IMR-90 (cell line): ENCODE results near the gene MYORG. TPM values are rescaled to one million over a fixed set of nuclear protein-coding genes. Genes with fewer than 3 reads are reported as not detected.

Experiments used
- ATAC-seq: fragments of 200-7000 bp; cut with Tn5 transposase; 2 replicates; pipeline ENCODE4 v1.9.1; 2020; ENCODE audit warnings: low read depth, mild to moderate bottlenecking, moderate library complexity
- BruUV-seq: library from RNA; stranded (reverse); fragments of 400-500 nt; replicated peaks from 2 replicates; lab custom pipeline; 2021; lab: Mats Ljungman, UMichigan
- CTCF ChIA-PET: fragments of 300-600 bp; formaldehyde crosslinking; extraction: SDS; loops from one replicate; lab custom pipeline; 2021; ENCODE audit warnings: antibody characterized with exemption; lab: Yijun Ruan, JAX
- POLR2A ChIA-PET: fragments of 300-600 bp; sonication (Branson Sonifier 250); formaldehyde crosslinking; loops from one replicate; lab custom pipeline; 2022; ENCODE audit warnings: antibody characterized with exemption; ENCODE audit not compliant: unreplicated experiment; lab: Charles Lee
- DNase-seq: peaks from one replicate; pipeline ENCODE4 v3.0.0; 2013
- H2AFZ ChIP-seq: replicated peaks from 2 replicates; pipeline ENCODE3; 2013; ENCODE audit warnings: low read length, mild to moderate bottlenecking; ENCODE audit not compliant: poor library complexity
- H2AK5ac ChIP-seq: 2 replicates; pipeline ENCODE4 v1.6.1; 2013; ENCODE audit warnings: low read depth, low read length, inconsistent platforms
- H2AK9ac ChIP-seq: replicated peaks from 2 replicates; pipeline ENCODE3; 2013; ENCODE audit warnings: mild to moderate bottlenecking, low read depth, low read length, moderate library complexity; ENCODE audit not compliant: poor library complexity
- H2BK120ac ChIP-seq: 2 replicates; pipeline ENCODE4 v1.6.1; 2013; ENCODE audit warnings: low read depth, low read length, inconsistent platforms
- H2BK15ac ChIP-seq: 3 replicates; pipeline ENCODE4 v1.6.1; 2013; ENCODE audit warnings: low read depth, low read length, inconsistent platforms
- H2BK20ac ChIP-seq: 2 replicates; pipeline ENCODE4 v1.6.1; 2013; ENCODE audit warnings: low read depth, mild to moderate bottlenecking, inconsistent platforms, low read length, moderate library complexity
- H2BK5ac ChIP-seq: 2 replicates; pipeline ENCODE4 v1.6.1; 2013; ENCODE audit warnings: mild to moderate bottlenecking, low read depth, low read length, inconsistent platforms; ENCODE audit not compliant: poor library complexity, severe bottlenecking
- H3K14ac ChIP-seq: replicated peaks from 2 replicates; pipeline ENCODE4 v1.6.1; 2013; ENCODE audit warnings: low read depth, low read length, inconsistent platforms
- H3K18ac ChIP-seq: 2 replicates; pipeline ENCODE4 v1.6.1; 2013; ENCODE audit warnings: low read depth, low read length, control low read depth
- H3K23ac ChIP-seq: 2 replicates; pipeline ENCODE4 v1.6.1; 2013; ENCODE audit warnings: low read depth, low read length, inconsistent platforms
- H3K27ac ChIP-seq: 2 replicates; pipeline ENCODE4 v1.5.1; 2013; ENCODE audit warnings: mild to moderate bottlenecking, control low read depth, low read length; ENCODE audit not compliant: insufficient read depth
- H3K27me3 ChIP-seq: 2 replicates; pipeline ENCODE4 v1.6.1; 2013; ENCODE audit warnings: low read length; ENCODE audit not compliant: control insufficient read depth, insufficient read depth
- H3K36me3 ChIP-seq: 2 replicates; pipeline ENCODE4 v1.6.1; 2013; ENCODE audit warnings: low read length, mixed read lengths; ENCODE audit not compliant: control insufficient read depth, insufficient read depth
- H3K4ac ChIP-seq: 2 replicates; pipeline ENCODE4 v1.6.1; 2013; ENCODE audit warnings: low read depth, low read length, inconsistent platforms
- H3K4me1 ChIP-seq: 2 replicates; pipeline ENCODE4 v1.6.1; 2013; ENCODE audit warnings: low read length, mixed read lengths; ENCODE audit not compliant: control insufficient read depth, insufficient read depth
- H3K4me2 ChIP-seq: 2 replicates; pipeline ENCODE4 v1.6.1; 2013; ENCODE audit warnings: low read depth, mild to moderate bottlenecking, control low read depth, low read length, moderate library complexity
- H3K4me3 ChIP-seq: 2 replicates; pipeline ENCODE4 v1.5.1; 2013; ENCODE audit warnings: low read depth, mild to moderate bottlenecking, control low read depth, low read length, moderate library complexity; ENCODE audit not compliant: insufficient read depth
- H3K56ac ChIP-seq: 2 replicates; pipeline ENCODE4 v1.6.1; 2013; ENCODE audit warnings: low read length, inconsistent platforms; ENCODE audit not compliant: insufficient read depth; ENCODE audit errors: extremely low read depth
- H3K79me1 ChIP-seq, 2 experiments: 2 replicates each; pipeline ENCODE4 v1.6.1; 2013; ENCODE audit warnings: low read length in 2 of 2, inconsistent platforms in 1 of 2, low read depth in 1 of 2
- H3K9ac ChIP-seq: 2 replicates; pipeline ENCODE4 v1.6.1; 2013; ENCODE audit warnings: low read depth, low read length, control low read depth
- H3K9me1 ChIP-seq: 2 replicates; pipeline ENCODE4 v1.6.1; 2013; ENCODE audit warnings: low read length, inconsistent platforms; ENCODE audit not compliant: insufficient read depth
- H3K9me3 ChIP-seq: 2 replicates; pipeline ENCODE4 v1.6.1; 2013; ENCODE audit warnings: low read length; ENCODE audit not compliant: control insufficient read depth, insufficient read depth
- H4K20me1 ChIP-seq: 2 replicates; pipeline ENCODE4 v1.6.1; 2013; ENCODE audit warnings: low read length, inconsistent platforms; ENCODE audit not compliant: insufficient read depth
- H4K5ac ChIP-seq: 2 replicates; pipeline ENCODE4 v1.6.1; 2013; ENCODE audit warnings: mild to moderate bottlenecking, low read depth, low read length, control low read depth
- H4K8ac ChIP-seq, 2 experiments: 2 replicates each; pipeline ENCODE4 v1.6.1; 2013; ENCODE audit warnings: low read depth in 2 of 2, low read length in 2 of 2, control low read depth in 1 of 2, inconsistent platforms in 1 of 2
- H4K91ac ChIP-seq: 2 replicates; pipeline ENCODE4 v1.6.1; 2013; ENCODE audit warnings: low read depth, low read length, inconsistent platforms; ENCODE audit not compliant: insufficient read depth
- BHLHE40 ChIP-seq: fragments of 150-350 bp; IDR thresholded peaks from 2 replicates; pipeline ENCODE4 v1.6.1; 2016; ENCODE audit warnings: mild to moderate bottlenecking, low read depth, low read length
- CEBPB ChIP-seq: IDR thresholded peaks from 2 replicates; pipeline ENCODE4 v1.6.1; 2012; ENCODE audit warnings: low read depth, low read length, improper control_type of control experiment
- CHD1 ChIP-seq: IDR thresholded peaks from 2 replicates; pipeline ENCODE4 v1.6.1; 2012; ENCODE audit warnings: low read depth, low read length, improper control_type of control experiment
- CTCF ChIP-seq: conservative IDR thresholded peaks from 2 replicates; pipeline ENCODE4 v1.5.1; 2012; ENCODE audit warnings: mild to moderate bottlenecking, low read depth, low read length, improper control_type of control experiment
- ELK1 ChIP-seq: fragments of 150-350 bp; IDR thresholded peaks from 2 replicates; pipeline ENCODE4 v1.6.1; 2016; ENCODE audit warnings: low read depth, mild to moderate bottlenecking, low read length, moderate library complexity, borderline replicate concordance
- FOS ChIP-seq: fragments of 150-350 bp; IDR thresholded peaks from 2 replicates; pipeline ENCODE4 v1.6.1; 2016; ENCODE audit warnings: low read depth, low read length
- MAFK ChIP-seq: IDR thresholded peaks from 2 replicates; pipeline ENCODE4 v1.6.1; 2012; ENCODE audit warnings: low read depth, low read length, improper control_type of control experiment
- MAZ ChIP-seq: IDR thresholded peaks from 2 replicates; pipeline ENCODE4 v1.6.1; 2012; ENCODE audit warnings: low read depth, mild to moderate bottlenecking, low read length, improper control_type of control experiment, moderate library complexity, borderline replicate concordance
- MXI1 ChIP-seq: IDR thresholded peaks from 2 replicates; pipeline ENCODE4 v1.6.1; 2012; ENCODE audit warnings: low read depth, mild to moderate bottlenecking, low read length, moderate library complexity, borderline replicate concordance
- NFE2L2 ChIP-seq: fragments of 150-350 bp; IDR thresholded peaks from 2 replicates; pipeline ENCODE4 v1.6.1; 2016; ENCODE audit warnings: low read depth, mild to moderate bottlenecking, low read length
- POLR2A ChIP-seq: IDR thresholded peaks from 2 replicates; pipeline ENCODE4 v1.6.1; 2012; ENCODE audit warnings: mild to moderate bottlenecking, low read depth, low read length
- RAD21 ChIP-seq: IDR thresholded peaks from 2 replicates; pipeline ENCODE4 v1.6.1; 2012; ENCODE audit warnings: low read length, improper control_type of control experiment
- RCOR1 ChIP-seq: IDR thresholded peaks from 2 replicates; pipeline ENCODE4 v1.6.1; 2012; ENCODE audit warnings: mild to moderate bottlenecking, low read length, improper control_type of control experiment; ENCODE audit not compliant: insufficient replicate concordance
- RFX5 ChIP-seq: IDR thresholded peaks from 2 replicates; pipeline ENCODE4 v1.8.0; 2012; ENCODE audit warnings: low read depth, mild to moderate bottlenecking, low read length, moderate library complexity
- SMC3 ChIP-seq: fragments of 150-350 bp; IDR thresholded peaks from 2 replicates; pipeline ENCODE4 v1.6.1; 2016; ENCODE audit warnings: low read depth, mild to moderate bottlenecking, antibody characterized with exemption, low read length, moderate library complexity
- USF2 ChIP-seq: fragments of 150-350 bp; IDR thresholded peaks from 2 replicates; pipeline ENCODE4 v1.6.1; 2017; ENCODE audit warnings: mild to moderate bottlenecking, antibody characterized with exemption, low read length, low read depth
- WGBS, 2 experiments: methylation state at CpG; one replicate each; pipeline versions ENCODE4 v1.1.5 to v1.1.7; 2013; ENCODE audit warnings: missing lambda C conversion rate in 2 of 2; ENCODE audit not compliant: insufficient read length in 1 of 2; ENCODE audit errors: extremely low coverage in 2 of 2; 5-methylcytosine and 5-hydroxymethylcytosine counted together
- dilution Hi-C: fragments of 300-500 bp; cut with HindIII; formaldehyde crosslinking; loops from one replicate; pipeline ENCODE4 v1.14.3; 2018; ENCODE audit warnings: low sequenced_read_pairs; ENCODE audit not compliant: unreplicated experiment
- in situ Hi-C: fragments of 300-500 bp; cut with MboI; formaldehyde crosslinking; loops from 3 replicates; pipeline ENCODE4 v1.14.3; 2019; ENCODE audit warnings: low sequenced_read_pairs, inconsistent platforms, mixed read lengths
- intact Hi-C: fragments of 100-400 bp; cut with micrococcal nuclease; formaldehyde crosslinking; loops from 2 replicates; pipeline ENCODE4 v1.10.0; 2022
- polyA plus RNA-seq, 3 experiments: library from polyadenylated mRNA; depleted of rRNA; stranded (reverse); fragments of >200 nt; gene quantifications; 2 replicates each; pipeline ENCODE4 v1.2.3, GENCODE V29; 2012; ENCODE audit warnings: low replicate concordance in 1 of 3
- total RNA-seq: library from RNA; depleted of rRNA; stranded (reverse); fragments of >200 nt; gene quantifications from 2 replicates; pipeline ENCODE4 v1.2.3, GENCODE V29; 2012

MYORG gene
- total and polyA plus RNA-seq, 2 of the 4 experiments (the other 2 are of a cell fraction): 0.36 to 0.60 TPM

GRCh38 chr9:34382879-34383278 lies 6.2 kb upstream of the MYORG start:
- Histone ChIP-seq H2BK15ac (no peak overlapping the region), H2AK5ac (no peak overlapping the region), H3K4ac (no peak overlapping the region), H3K14ac (no peak overlapping the region), H3K79me1 (no peaks in the 10 kb centered on the region), H2BK120ac (no peak overlapping the region), H3K4me2 (no peak overlapping the region), H3K4me1 (peaks cover 6% of the 10 kb centered on the region), H3K23ac (no peak overlapping the region), H3K27me3 (peaks cover 1% of the 10 kb centered on the region; the same call in 1 of the 2 replicates), H3K36me3 (no peaks in the 10 kb centered on the region), H3K56ac (no peak overlapping the region), H3K4me3 (no peak overlapping the region), H3K9ac (no peak overlapping the region), H2AFZ (no peak overlapping the region), H2BK5ac (no peak overlapping the region), H4K5ac (no peak overlapping the region), H2BK20ac (no peak overlapping the region), H3K9me3 (no peaks in the 10 kb centered on the region), H3K27ac (no peak overlapping the region), H3K9me1 (no peaks in the 10 kb centered on the region), H4K8ac (no peak overlapping the region), H2AK9ac (no peak overlapping the region), H4K20me1 (no peaks in the 10 kb centered on the region), H3K18ac (no peak overlapping the region), H4K91ac (no peak overlapping the region)
- POLR2A ChIA-PET: no interaction called here
- in situ Hi-C loops (no loop called here), dilution Hi-C loops (no loop called here), intact Hi-C loops (no loop called here)
- no TSS peak for BruUV-seq
- CTCF ChIA-PET: no interaction called here
- WGBS, 2 experiments: 60% methylated on average over 1 of the region's 3 CpGs; no CpG with 5 or more reads in 1 of the 2 experiments
- ATAC-seq: no peak
- no peak for DNase-seq
- no peak for TF ChIP-seq RAD21
- no peak for TF ChIP-seq MAFK
- no peak for TF ChIP-seq BHLHE40
- TF ChIP-seq FOS: no peak
- no peak for TF ChIP-seq MAZ
- no peak for TF ChIP-seq RCOR1
- no peak for TF ChIP-seq CTCF
- no peak for TF ChIP-seq USF2
- no peak for TF ChIP-seq NFE2L2
- TF ChIP-seq MXI1: no peak
- no peak for TF ChIP-seq CHD1
- TF ChIP-seq ELK1: no peak
- TF ChIP-seq CEBPB: no peak
- no peak for TF ChIP-seq POLR2A
- no peak for TF ChIP-seq RFX5
- TF ChIP-seq SMC3: no peak
